ENCODE results near the gene CMC2. TPM values are rescaled to one million over a fixed set of nuclear protein-coding genes. Genes with fewer than 3 reads are reported as not detected.

The CMC2 gene
- total and polyA plus RNA-seq, 9 of the 15 experiments (the other 6 are each of a cell fraction or from before 2014, with no cell fraction given): 122 to 501 (median 172) TPM

GRCh38 chr16:81036751-81037350 lies 30.2 kb upstream of the CMC2 start (continued):
- TF ChIP-seq PTBP1 (IDR thresholded peaks at IDR 0.05; ENCODE audit: low read depth, low read length) (no peak), DNMT1 (IDR thresholded peaks at IDR 0.05) (no peak), LCOR (CRISPR knock-in tag; IDR thresholded peaks at IDR 0.05) (no peak), TCF7 (IDR thresholded peaks at IDR 0.05; ENCODE audit: borderline replicate concordance) (no peak), THAP12 (CRISPR knock-in tag; IDR thresholded peaks at IDR 0.05) (no peak), PTTG1 (tag; IDR thresholded peaks at IDR 0.05; ENCODE audit: low read depth) (no peak), MBD2 (IDR thresholded peaks at IDR 0.05; ENCODE audit: borderline replicate concordance, low read depth) (no peak), TRIM24 (IDR thresholded peaks at IDR 0.05) (no peak), BRD4 (IDR thresholded peaks at IDR 0.05) (no peak), ZNF699 (CRISPR knock-in tag; IDR thresholded peaks at IDR 0.05; ENCODE audit: insufficient replicate concordance) (no peak), NR3C1 (CRISPR knock-in tag; IDR thresholded peaks at IDR 0.05) (no peak), USF2 (CRISPR knock-in tag; IDR thresholded peaks at IDR 0.05) (no peak), GTF2F1 (IDR thresholded peaks at IDR 0.05; ENCODE audit: low read depth, low read length) (no peak), JUN (IDR thresholded peaks at IDR 0.05; ENCODE audit: borderline replicate concordance, low read depth, low read length) (no peak), JUN (CRISPR knock-in tag; IDR thresholded peaks at IDR 0.05; ENCODE audit: borderline replicate concordance) (no peak), HDAC3 (IDR thresholded peaks at IDR 0.05; ENCODE audit: borderline replicate concordance, partially characterized antibody) (no peak), HNRNPK (IDR thresholded peaks at IDR 0.05; ENCODE audit: low read depth, low read length, poor library complexity, severe bottlenecking) (no peak), ZNF639 (CRISPR knock-in tag; conservative IDR thresholded peaks at IDR 0.05 in 1 of 2, IDR thresholded peaks at IDR 0.05 in 1 of 2) (no peak), ARID2 (IDR thresholded peaks at IDR 0.05) (no peak), DMBX1 (CRISPR knock-in tag; IDR thresholded peaks at IDR 0.05; ENCODE audit: borderline replicate concordance) (no peak)
- TF ChIP-seq, protein P1, sequence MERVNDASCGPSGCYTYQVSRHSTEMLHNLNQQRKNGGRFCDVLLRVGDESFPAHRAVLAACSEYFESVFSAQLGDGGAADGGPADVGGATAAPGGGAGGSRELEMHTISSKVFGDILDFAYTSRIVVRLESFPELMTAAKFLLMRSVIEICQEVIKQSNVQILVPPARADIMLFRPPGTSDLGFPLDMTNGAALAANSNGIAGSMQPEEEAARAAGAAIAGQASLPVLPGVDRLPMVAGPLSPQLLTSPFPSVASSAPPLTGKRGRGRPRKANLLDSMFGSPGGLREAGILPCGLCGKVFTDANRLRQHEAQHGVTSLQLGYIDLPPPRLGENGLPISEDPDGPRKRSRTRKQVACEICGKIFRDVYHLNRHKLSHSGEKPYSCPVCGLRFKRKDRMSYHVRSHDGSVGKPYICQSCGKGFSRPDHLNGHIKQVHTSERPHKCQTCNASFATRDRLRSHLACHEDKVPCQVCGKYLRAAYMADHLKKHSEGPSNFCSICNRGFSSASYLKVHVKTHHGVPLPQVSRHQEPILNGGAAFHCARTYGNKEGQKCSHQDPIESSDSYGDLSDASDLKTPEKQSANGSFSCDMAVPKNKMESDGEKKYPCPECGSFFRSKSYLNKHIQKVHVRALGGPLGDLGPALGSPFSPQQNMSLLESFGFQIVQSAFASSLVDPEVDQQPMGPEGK (CRISPR knock-in tag; IDR thresholded peaks at IDR 0.05; ENCODE audit: borderline replicate concordance): no peak
- TF ChIP-seq, protein P2, sequence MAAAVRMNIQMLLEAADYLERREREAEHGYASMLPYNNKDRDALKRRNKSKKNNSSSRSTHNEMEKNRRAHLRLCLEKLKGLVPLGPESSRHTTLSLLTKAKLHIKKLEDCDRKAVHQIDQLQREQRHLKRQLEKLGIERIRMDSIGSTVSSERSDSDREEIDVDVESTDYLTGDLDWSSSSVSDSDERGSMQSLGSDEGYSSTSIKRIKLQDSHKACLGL (CRISPR knock-in tag; IDR thresholded peaks at IDR 0.05; ENCODE audit: borderline replicate concordance, poor library complexity, severe bottlenecking): no peak
